Naive thymus-derived CD4-positive, alpha-beta T cell (primary cell): ENCODE results near the gene MBP. TPM values are rescaled to one million over a fixed set of nuclear protein-coding genes. Genes with fewer than 3 reads are reported as not detected.

Experiments used
- ATAC-seq: fragments of 150-1000 bp; cut with Tn5 transposase; 2 replicates; pipeline ENCODE4 v1.10.0; 2021; ENCODE audit warnings: mild to moderate bottlenecking, moderate library complexity
- CTCF ChIA-PET: fragments of 350-600 bp; sonication (Branson Sonifier 250); formaldehyde crosslinking; loops from one replicate; lab custom pipeline; 2021; ENCODE audit warnings: antibody characterized with exemption; lab: Charles Lee
- POLR2A ChIA-PET: fragments of 350-600 bp; sonication (Branson Sonifier 250); formaldehyde crosslinking; loops from one replicate; lab custom pipeline; 2021; ENCODE audit warnings: antibody characterized with exemption, inconsistent platforms; lab: Charles Lee
- DNase-seq, 9 donors: peaks; one replicate each; pipeline versions ENCODE4 v3.0.0 to v3.0.0-alpha.2; 2020 to 2022; ENCODE audit warnings: mixed read lengths in 1 of 9
- H3K27ac ChIP-seq: one replicate; pipeline ENCODE4 v1.7.0; 2013; ENCODE audit warnings: mild to moderate bottlenecking, low read depth, low read length, moderate library complexity
- H3K27me3 ChIP-seq, 2 donors: one replicate each; pipeline ENCODE4 v1.7.0; 2013; ENCODE audit warnings: low read length in 2 of 2, mild to moderate bottlenecking in 2 of 2, moderate library complexity in 2 of 2; ENCODE audit not compliant: control insufficient read depth in 2 of 2, insufficient read depth in 2 of 2
- H3K36me3 ChIP-seq, 3 experiments: 1 replicate in 2 of 3; 2 replicates in 1 of 3; pipeline ENCODE4 v1.7.0; 2013; ENCODE audit warnings: low read length in 3 of 3, mild to moderate bottlenecking in 3 of 3, moderate library complexity in 1 of 3; ENCODE audit not compliant: insufficient read depth in 3 of 3, control insufficient read depth in 2 of 3
- H3K4me1 ChIP-seq, 2 donors: one replicate each; pipeline ENCODE4 v1.7.0; 2013; ENCODE audit warnings: low read length in 2 of 2, mild to moderate bottlenecking in 2 of 2, moderate library complexity in 1 of 2; ENCODE audit not compliant: control insufficient read depth in 2 of 2, insufficient read depth in 2 of 2
- H3K4me3 ChIP-seq: 2 replicates; pipeline ENCODE4 v1.7.0; 2013; ENCODE audit warnings: mild to moderate bottlenecking, low read length
- H3K9me3 ChIP-seq, 3 experiments: 1 replicate in 2 of 3; 2 replicates in 1 of 3; pipeline ENCODE4 v1.7.0; 2013; ENCODE audit warnings: low read length in 3 of 3; ENCODE audit not compliant: control insufficient read depth in 2 of 3
- H3K27ac Mint-ChIP-seq, 9 donors: one replicate each; pipeline ENCODE4 v1.8.0; 2020 to 2022; ENCODE audit warnings: mixed read lengths in 9 of 9, mild to moderate bottlenecking in 8 of 9, moderate library complexity in 5 of 9, inconsistent platforms in 2 of 9
- H3K27me3 Mint-ChIP-seq, 5 donors: one replicate each; pipeline ENCODE4 v1.8.0; 2021 to 2022; ENCODE audit warnings: mixed read lengths in 5 of 5, mild to moderate bottlenecking in 1 of 5
- H3K36me3 Mint-ChIP-seq, 5 donors: one replicate each; pipeline ENCODE4 v1.8.0; 2020 to 2022; ENCODE audit warnings: mixed read lengths in 5 of 5, mild to moderate bottlenecking in 3 of 5, inconsistent platforms in 1 of 5
- H3K4me1 Mint-ChIP-seq, 7 donors: one replicate each; pipeline ENCODE4 v1.8.0; 2020 to 2022; ENCODE audit warnings: mixed read lengths in 7 of 7, mild to moderate bottlenecking in 3 of 7, inconsistent platforms in 1 of 7
- H3K4me3 Mint-ChIP-seq, 10 donors: one replicate each; pipeline ENCODE4 v1.8.0; 2020 to 2022; ENCODE audit warnings: mild to moderate bottlenecking in 10 of 10, mixed read lengths in 10 of 10, moderate library complexity in 6 of 10, inconsistent platforms in 2 of 10
- H3K9me3 Mint-ChIP-seq, 11 donors: one replicate each; pipeline ENCODE4 v1.8.0; 2020 to 2022; ENCODE audit warnings: mixed read lengths in 11 of 11, mild to moderate bottlenecking in 4 of 11, inconsistent platforms in 1 of 11, moderate library complexity in 1 of 11
- intact Hi-C, 2 donors: fragments of 100-400 bp; cut with micrococcal nuclease; formaldehyde crosslinking; loops; one replicate each; pipeline ENCODE4 v1.15.1; 2023
- polyA plus RNA-seq, 2 donors: library from polyadenylated mRNA; unstranded; fragments of 300-500 nt; fragmentation: Illumina TruSeq; gene quantifications; one replicate each; pipeline ENCODE4 v1.2.3, GENCODE V29; 2021
- total RNA-seq, 6 experiments: library from RNA in 5 of 6; stranded (reverse) in 5 of 6; gene quantifications; 1 replicate in 5 of 6; 2 replicates in 1 of 6; pipeline ENCODE4 v1.2.3 and lab custom pipeline; 2021 to 2026

Gene MBP
- total and polyA plus RNA-seq, 7 experiments from 2014 or later = 88.3 to 152 (median 107) TPM

DNA sequence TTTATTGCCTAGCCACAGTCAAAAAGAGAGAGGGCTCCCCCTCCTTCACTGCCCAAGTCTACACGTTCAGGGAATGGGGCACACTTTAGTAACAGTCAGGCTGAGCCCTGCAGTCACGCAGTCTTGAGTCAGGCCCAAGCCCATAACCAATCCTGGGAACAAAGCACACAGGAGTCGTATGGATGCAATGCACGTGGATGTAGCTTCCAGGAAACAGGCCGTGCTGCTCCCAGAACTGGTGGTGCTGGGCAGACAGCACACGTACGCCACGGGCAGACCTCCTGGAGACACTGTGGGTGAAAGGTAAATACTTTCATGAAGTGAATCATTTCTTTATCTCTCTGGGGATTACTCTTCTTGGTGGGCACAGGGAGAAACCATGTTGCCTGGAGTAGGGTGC is 30.0 kb upstream of the MBP start:
- no peak overlapping the region for H3K4me3 ChIP-seq
- no peak overlapping the region for H3K27ac ChIP-seq
- no peak for DNase-seq
- Mint-ChIP-seq H3K36me3 (no peaks in the 10 kb centered on the region), H3K9me3 (no peaks in the 10 kb centered on the region), H3K27ac (no peak overlapping the region), H3K27me3 (peaks cover 0 to 22% (median 6%) of the 10 kb centered on the region in 5 donors), H3K4me1 (peaks cover 0 to 4% (median 0%) of the 10 kb centered on the region in 7 donors), H3K4me3 (no peak overlapping the region)
- no peaks in the 10 kb centered on the region for H3K27me3 ChIP-seq
- ChIA-PET CTCF (no interaction called here), POLR2A (no interaction called here)
- H3K9me3 ChIP-seq = no peaks in the 10 kb centered on the region
- H3K4me1 ChIP-seq = no peaks in the 10 kb centered on the region
- intact Hi-C loops = no loop called here
- no peaks in the 10 kb centered on the region for H3K36me3 ChIP-seq
- ATAC-seq = no peak

DNA sequence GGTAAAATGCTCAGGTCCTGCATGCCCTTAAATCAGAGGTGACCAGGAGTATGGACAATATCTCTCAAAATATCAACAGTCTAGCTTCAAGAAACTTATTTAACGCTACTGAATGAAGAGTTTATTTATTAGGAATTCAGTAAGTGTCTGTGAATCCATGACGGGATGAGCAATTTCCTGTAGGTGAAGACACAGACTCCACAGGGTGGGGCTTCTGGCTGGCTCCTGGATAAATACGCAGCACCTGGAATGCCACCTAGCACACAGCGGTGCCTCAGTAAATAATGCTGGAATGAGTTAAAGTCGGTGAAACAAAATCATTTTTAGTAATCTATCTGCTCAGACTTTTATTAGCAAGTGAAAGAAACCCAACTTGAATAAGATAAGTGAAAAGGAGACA is 29.4 kb upstream of the MBP start:
- Histone ChIP-seq H3K27ac (no peak overlapping the region), H3K4me1 (no peaks in the 10 kb centered on the region), H3K36me3 (no peaks in the 10 kb centered on the region), H3K9me3 (no peaks in the 10 kb centered on the region), H3K27me3 (no peaks in the 10 kb centered on the region), H3K4me3 (no peak overlapping the region)
- no peak overlapping the region for H3K4me3 Mint-ChIP-seq
- POLR2A ChIA-PET = no interaction called here
- no peak overlapping the region for H3K27ac Mint-ChIP-seq
- peaks cover 0 to 29% (median 6%) of the 10 kb centered on the region in 5 donors for H3K27me3 Mint-ChIP-seq
- ATAC-seq = no peak
- CTCF ChIA-PET = no interaction called here
- no peaks in the 10 kb centered on the region for H3K36me3 Mint-ChIP-seq
- DNase-seq = no peak
- H3K9me3 Mint-ChIP-seq = no peaks in the 10 kb centered on the region
- intact Hi-C loops = no loop called here
- peaks cover 0 to 5% (median 0%) of the 10 kb centered on the region in 7 donors for H3K4me1 Mint-ChIP-seq

DNA sequence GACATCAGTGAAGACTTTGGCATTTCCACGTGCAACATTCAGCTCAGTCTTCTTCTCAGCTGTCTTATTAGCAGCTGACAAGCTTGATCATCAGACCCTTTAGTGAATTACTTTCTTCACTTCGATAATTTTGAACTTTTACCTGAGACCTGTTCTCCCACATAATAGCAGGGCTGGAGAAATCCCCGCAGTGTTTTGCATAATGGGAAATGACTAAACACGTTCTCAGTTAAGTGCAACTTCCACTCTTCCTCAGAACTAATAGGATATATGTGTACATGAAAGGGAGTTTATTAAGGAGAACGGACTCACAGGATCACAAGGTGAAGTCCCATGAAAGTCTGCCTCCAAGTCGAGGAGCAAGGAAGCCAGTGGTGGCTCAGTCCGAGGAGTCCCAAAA is 28.8 kb upstream of the MBP start:
- POLR2A ChIA-PET = no interaction called here
- intact Hi-C loops = no loop called here
- no peaks in the 10 kb centered on the region for H3K36me3 ChIP-seq
- Mint-ChIP-seq H3K4me3 (no peak overlapping the region), H3K27me3 (peaks cover 0 to 30% (median 6%) of the 10 kb centered on the region in 5 donors), H3K4me1 (peaks cover 0 to 6% (median 0%) of the 10 kb centered on the region in 7 donors), H3K27ac (no peak overlapping the region), H3K36me3 (no peaks in the 10 kb centered on the region), H3K9me3 (no peaks in the 10 kb centered on the region)
- CTCF ChIA-PET = no interaction called here
- no peak overlapping the region for H3K27ac ChIP-seq
- DNase-seq (no peak), ATAC-seq (no peak)
- H3K27me3 ChIP-seq = no peaks in the 10 kb centered on the region
- no peaks in the 10 kb centered on the region for H3K9me3 ChIP-seq
- no peak overlapping the region for H3K4me3 ChIP-seq
- no peaks in the 10 kb centered on the region for H3K4me1 ChIP-seq

DNA sequence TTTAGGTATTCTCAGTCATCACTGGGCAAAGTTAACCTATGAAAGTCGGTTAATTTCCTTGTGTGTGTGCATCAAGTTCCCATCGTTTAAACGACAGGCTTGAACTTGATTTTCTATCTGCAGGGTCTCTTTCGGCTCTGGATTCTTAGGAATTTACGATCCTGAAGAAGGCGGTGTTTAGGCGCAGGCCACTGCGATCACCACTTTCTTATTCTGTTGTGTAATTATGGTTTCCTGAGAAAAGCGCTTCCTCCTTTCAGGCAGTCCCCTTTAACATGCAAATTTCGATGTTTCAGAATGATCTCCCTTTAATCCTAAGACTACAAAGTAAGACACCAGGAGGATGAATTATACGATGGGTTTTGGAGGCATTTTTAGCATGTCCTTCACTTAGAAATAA is 27.9 kb upstream of the MBP start:
- POLR2A ChIA-PET = no interaction called here
- Histone ChIP-seq H3K9me3 (no peaks in the 10 kb centered on the region), H3K36me3 (no peaks in the 10 kb centered on the region), H3K4me1 (no peaks in the 10 kb centered on the region), H3K27ac (no peak overlapping the region), H3K27me3 (no peaks in the 10 kb centered on the region), H3K4me3 (no peak overlapping the region)
- no peak for DNase-seq
- Mint-ChIP-seq H3K27me3 (peaks cover 0 to 27% (median 5%) of the 10 kb centered on the region in 5 donors), H3K27ac (no peak overlapping the region), H3K9me3 (no peaks in the 10 kb centered on the region), H3K4me3 (no peak overlapping the region), H3K36me3 (no peaks in the 10 kb centered on the region), H3K4me1 (peaks cover 0 to 6% (median 0%) of the 10 kb centered on the region in 7 donors)
- intact Hi-C loops = no loop called here
- ATAC-seq = no peak
- CTCF ChIA-PET = no interaction called here

DNA sequence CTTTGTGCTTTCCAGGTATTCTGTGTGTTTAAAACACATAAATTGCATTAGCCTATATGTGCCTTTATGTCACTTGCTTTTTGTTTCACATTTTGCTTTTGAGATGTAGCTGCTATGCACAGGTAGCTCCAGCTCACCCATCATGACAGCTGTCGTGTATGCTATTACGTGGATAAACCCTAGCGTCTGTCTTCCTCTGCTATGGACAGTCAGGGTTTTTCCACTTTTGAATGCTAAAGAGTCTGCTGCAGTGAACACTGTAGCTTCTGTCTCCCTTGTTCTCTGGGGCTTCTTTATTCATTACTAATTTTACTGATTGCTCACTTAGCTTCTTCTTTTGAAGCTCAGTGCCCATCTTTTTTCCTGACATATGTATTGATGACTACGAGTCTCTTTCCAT is 24.7 kb upstream of the MBP start:
- no peaks in the 10 kb centered on the region for H3K36me3 ChIP-seq
- H3K4me3 ChIP-seq = no peak overlapping the region
- Mint-ChIP-seq H3K9me3 (no peaks in the 10 kb centered on the region), H3K27me3 (peaks cover 0 to 23% (median 0%) of the 10 kb centered on the region in 5 donors), H3K4me3 (no peak overlapping the region), H3K27ac (peak overlapping the region in 2 of 9 donors; percentile 7 to 72), H3K4me1 (peaks cover 0 to 7% (median 0%) of the 10 kb centered on the region in 7 donors), H3K36me3 (no peaks in the 10 kb centered on the region)
- no peak for DNase-seq
- no peaks in the 10 kb centered on the region for H3K4me1 ChIP-seq
- CTCF ChIA-PET = interaction anchor here (0.7 kb wide), 1 partner anchor 52 kb away, joined by 3 read pairs; no protein-coding TSS in a partner anchor
- H3K27ac ChIP-seq = no peak overlapping the region
- H3K27me3 ChIP-seq = no peaks in the 10 kb centered on the region
- no peaks in the 10 kb centered on the region for H3K9me3 ChIP-seq
- intact Hi-C loops = no loop called here
- POLR2A ChIA-PET = interaction anchor here (0.7 to 1.3 kb wide), 3 partner anchors 24 to 1388 kb away, joined by 3 to 4 read pairs (median 3); partner anchors contain the start of gene MBP
- ATAC-seq = no peak

DNA sequence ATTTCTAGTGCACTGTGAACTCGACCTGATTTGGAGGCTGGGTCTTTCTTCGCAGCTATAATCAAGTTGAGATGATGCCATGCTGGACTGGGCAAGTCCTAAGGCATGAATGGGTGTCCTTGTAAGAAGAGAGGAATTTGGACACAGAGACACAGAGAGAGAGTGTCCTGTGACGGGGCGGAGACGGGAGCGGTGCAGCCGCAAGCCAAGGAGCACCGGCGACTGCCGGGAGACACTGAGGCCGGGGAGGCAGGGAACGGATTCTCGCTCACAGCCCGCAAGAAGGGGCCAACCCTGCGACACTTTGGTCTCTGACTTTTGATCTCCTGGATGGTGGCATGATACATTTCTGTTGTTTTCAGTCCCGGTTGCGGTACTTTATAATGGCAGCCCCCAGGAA is 22.4 kb upstream of the MBP start:
- H3K27me3 Mint-ChIP-seq = peaks cover 0 to 12% (median 0%) of the 10 kb centered on the region in 5 donors
- CTCF ChIA-PET = no interaction called here
- POLR2A ChIA-PET = no interaction called here
- H3K9me3 ChIP-seq = no peaks in the 10 kb centered on the region
- no peaks in the 10 kb centered on the region for H3K36me3 ChIP-seq
- H3K9me3 Mint-ChIP-seq = no peaks in the 10 kb centered on the region
- ATAC-seq = no peak
- no peaks in the 10 kb centered on the region for H3K27me3 ChIP-seq
- no peak overlapping the region for H3K4me3 ChIP-seq
- no peak overlapping the region for H3K27ac Mint-ChIP-seq
- H3K4me1 Mint-ChIP-seq = peaks cover 0 to 11% (median 6%) of the 10 kb centered on the region in 7 donors
- H3K27ac ChIP-seq = no peak overlapping the region
- intact Hi-C loops = no loop called here
- H3K4me3 Mint-ChIP-seq = no peak overlapping the region
- no peaks in the 10 kb centered on the region for H3K36me3 Mint-ChIP-seq
- H3K4me1 ChIP-seq = no peaks in the 10 kb centered on the region
- DNase-seq = no peak

DNA sequence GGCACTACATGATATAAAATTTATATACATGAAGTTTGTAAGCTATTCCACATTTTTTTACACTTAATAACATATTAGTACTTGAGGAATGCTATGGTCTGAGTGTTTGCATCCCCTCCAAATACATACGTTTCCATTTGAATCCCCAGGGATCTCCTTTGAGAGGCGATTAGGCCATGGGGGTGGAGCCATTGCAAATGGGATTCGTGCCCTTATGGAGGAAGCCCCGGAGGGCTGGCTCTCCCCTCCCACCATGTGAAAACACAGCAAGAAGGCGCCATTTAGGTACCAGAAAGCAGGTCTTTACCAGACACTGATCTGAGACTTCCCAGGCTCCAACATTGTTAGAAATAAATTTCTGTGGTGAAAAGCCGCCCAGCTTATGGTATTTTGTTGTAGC is 20.8 kb upstream of the MBP start:
- POLR2A ChIA-PET = interaction anchor here (1.3 to 1.4 kb wide), 2 partner anchors 13 to 25 kb away, joined by 3 to 5 read pairs; no protein-coding TSS in a partner anchor
- peaks cover 0 to 10% (median 0%) of the 10 kb centered on the region in 5 donors for H3K27me3 Mint-ChIP-seq
- CTCF ChIA-PET = no interaction called here

More for the DNA sequence above, 20.8 kb upstream of the MBP start:
- Histone ChIP-seq H3K4me3 (no peak overlapping the region), H3K27ac (no peak overlapping the region), H3K36me3 (no peaks in the 10 kb centered on the region), H3K4me1 (no peaks in the 10 kb centered on the region), H3K27me3 (no peaks in the 10 kb centered on the region), H3K9me3 (no peaks in the 10 kb centered on the region)
- DNase-seq (no peak), ATAC-seq (no peak)
- H3K27ac Mint-ChIP-seq = no peak overlapping the region
- H3K9me3 Mint-ChIP-seq = no peaks in the 10 kb centered on the region
- peaks cover 0 to 11% (median 6%) of the 10 kb centered on the region in 7 donors for H3K4me1 Mint-ChIP-seq
- intact Hi-C loops = no loop called here
- H3K36me3 Mint-ChIP-seq = no peaks in the 10 kb centered on the region
- H3K4me3 Mint-ChIP-seq = no peak overlapping the region
